Gastroesophageal sphincter (tissue), 3 donors: Measurements from ENCODE around the gene DYNC1I2.

Source experiments
- CTCF ChIP-seq, 4 experiments: fragments of 200-600 bp in 2 of 4; fragments of 450-650 bp in 2 of 4; sonication (generic) in 1 of 4; IDR thresholded peaks; one replicate each; pipeline ENCODE4 v1.5.1; 2017 to 2019; ENCODE audit warnings: antibody characterized with exemption in 4 of 4, mild to moderate bottlenecking in 2 of 4, moderate library complexity in 2 of 4
- EP300 ChIP-seq: sonication (generic); formaldehyde crosslinking; IDR thresholded peaks from one replicate; pipeline ENCODE4 v1.6.1; 2017; ENCODE audit warnings: antibody characterized with exemption, mild to moderate bottlenecking
- POLR2A ChIP-seq, 2 donors: fragments of 450-650 bp; IDR thresholded peaks; one replicate each; pipeline ENCODE4 v1.6.1; 2017; ENCODE audit warnings: antibody characterized with exemption in 2 of 2, mild to moderate bottlenecking in 2 of 2, moderate library complexity in 1 of 2
- POLR2AphosphoS5 ChIP-seq: sonication (generic); formaldehyde crosslinking; IDR thresholded peaks from one replicate; pipeline ENCODE4 v1.6.1; 2017; ENCODE audit warnings: antibody characterized with exemption

GRCh38 chr2:171669121-171669520 lies 18.1 kb upstream of the DYNC1I2 start:
- TF ChIP-seq CTCF (IDR thresholded peaks at IDR 0.05): no peak
- TF ChIP-seq EP300: no peak
- TF ChIP-seq POLR2AphosphoS5: no peak
- TF ChIP-seq POLR2A (IDR thresholded peaks at IDR 0.05): no peak
